Tibial nerve (tissue), 4 donors: ENCODE measurements around the gene DOP1B.

Experiments
- EP300 ChIP-seq, 2 donors: sonication (generic); formaldehyde crosslinking; IDR thresholded peaks; one replicate each; pipeline ENCODE4 v1.6.1; 2017; ENCODE audit warnings: antibody characterized with exemption in 2 of 2, mild to moderate bottlenecking in 1 of 2
- POLR2A ChIP-seq, 2 donors: fragments of 450-650 bp; IDR thresholded peaks; one replicate each; pipeline ENCODE4 v1.6.1; 2017; ENCODE audit warnings: antibody characterized with exemption in 2 of 2, mild to moderate bottlenecking in 2 of 2, moderate library complexity in 2 of 2
- TF ChIP-seq, protein P1 (sequence below), 5 experiments: fragments of 200-600 bp in 3 of 5; fragments of 450-650 bp in 2 of 5; sonication (generic) in 3 of 5; IDR thresholded peaks; one replicate each; pipeline ENCODE4 v1.5.1; 2016 to 2019; ENCODE audit warnings: antibody characterized with exemption in 5 of 5, mild to moderate bottlenecking in 3 of 5, moderate library complexity in 2 of 5

DNA sequence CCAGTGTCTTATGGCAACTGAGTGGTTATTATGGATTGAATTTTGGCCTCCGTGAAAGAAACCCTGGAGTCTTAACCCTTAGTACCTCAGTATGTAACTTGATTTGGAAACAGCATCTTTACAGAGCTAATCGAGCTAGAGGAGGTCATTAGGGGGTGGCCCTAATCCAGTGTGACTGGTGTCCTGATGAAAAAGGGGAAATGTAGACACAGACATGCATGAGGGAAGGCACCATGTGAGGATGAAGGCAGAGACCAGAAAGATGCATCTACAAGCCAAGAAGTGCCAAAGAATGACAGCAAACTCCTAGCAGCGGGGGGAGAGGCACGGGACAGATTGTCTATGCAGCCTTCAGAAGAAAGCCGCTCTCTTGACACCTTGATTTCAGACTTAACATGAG lies 14.7 kb downstream of the DOP1B start:
- TF ChIP-seq POLR2A (IDR thresholded peaks at IDR 0.05) (no peak), EP300 (IDR thresholded peaks at IDR 0.05) (no peak)
- TF ChIP-seq, protein P1, sequence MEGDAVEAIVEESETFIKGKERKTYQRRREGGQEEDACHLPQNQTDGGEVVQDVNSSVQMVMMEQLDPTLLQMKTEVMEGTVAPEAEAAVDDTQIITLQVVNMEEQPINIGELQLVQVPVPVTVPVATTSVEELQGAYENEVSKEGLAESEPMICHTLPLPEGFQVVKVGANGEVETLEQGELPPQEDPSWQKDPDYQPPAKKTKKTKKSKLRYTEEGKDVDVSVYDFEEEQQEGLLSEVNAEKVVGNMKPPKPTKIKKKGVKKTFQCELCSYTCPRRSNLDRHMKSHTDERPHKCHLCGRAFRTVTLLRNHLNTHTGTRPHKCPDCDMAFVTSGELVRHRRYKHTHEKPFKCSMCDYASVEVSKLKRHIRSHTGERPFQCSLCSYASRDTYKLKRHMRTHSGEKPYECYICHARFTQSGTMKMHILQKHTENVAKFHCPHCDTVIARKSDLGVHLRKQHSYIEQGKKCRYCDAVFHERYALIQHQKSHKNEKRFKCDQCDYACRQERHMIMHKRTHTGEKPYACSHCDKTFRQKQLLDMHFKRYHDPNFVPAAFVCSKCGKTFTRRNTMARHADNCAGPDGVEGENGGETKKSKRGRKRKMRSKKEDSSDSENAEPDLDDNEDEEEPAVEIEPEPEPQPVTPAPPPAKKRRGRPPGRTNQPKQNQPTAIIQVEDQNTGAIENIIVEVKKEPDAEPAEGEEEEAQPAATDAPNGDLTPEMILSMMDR (IDR thresholded peaks at IDR 0.05), result no peak
